Fibroblast of lung (primary cell): ENCODE measurements around the gene CFL2.

Source experiments
- EZH2 ChIP-seq: IDR thresholded peaks from 2 replicates; pipeline ENCODE4 v1.5.1; 2012; ENCODE audit warnings: low read length, control low read depth, mild to moderate bottlenecking; ENCODE audit errors: missing control alignments
- TF ChIP-seq, protein P1 (sequence below), 2 donors: IDR thresholded peaks in 1 of 2; conservative IDR thresholded peaks in 1 of 2; 1 replicate in 1 of 2; 2 replicates in 1 of 2; pipeline ENCODE4 v1.5.1; 2011 to 2012; ENCODE audit warnings: low read length in 2 of 2, control low read depth in 1 of 2, inconsistent platforms in 1 of 2, low read depth in 1 of 2, mild to moderate bottlenecking in 1 of 2

DNA sequence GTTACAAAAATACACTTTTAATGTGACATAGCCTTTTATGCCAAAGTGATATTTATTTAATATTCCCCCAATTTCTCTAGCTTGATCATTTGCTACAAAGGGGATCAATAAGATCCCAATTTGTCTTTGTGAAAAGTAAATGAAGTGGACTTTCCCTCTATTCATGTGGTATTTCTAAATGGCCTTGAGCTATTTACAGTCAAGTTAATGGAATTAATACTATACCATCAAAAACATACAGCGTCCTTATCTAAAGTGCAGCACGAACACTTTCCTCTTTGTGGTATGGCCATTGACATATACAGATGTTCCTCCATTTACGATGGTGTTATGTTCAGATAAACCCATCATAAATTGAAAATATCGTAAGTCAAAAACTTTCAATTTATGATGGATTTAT lies 23.2 kb downstream of the CFL2 start:
- TF ChIP-seq, protein P1, sequence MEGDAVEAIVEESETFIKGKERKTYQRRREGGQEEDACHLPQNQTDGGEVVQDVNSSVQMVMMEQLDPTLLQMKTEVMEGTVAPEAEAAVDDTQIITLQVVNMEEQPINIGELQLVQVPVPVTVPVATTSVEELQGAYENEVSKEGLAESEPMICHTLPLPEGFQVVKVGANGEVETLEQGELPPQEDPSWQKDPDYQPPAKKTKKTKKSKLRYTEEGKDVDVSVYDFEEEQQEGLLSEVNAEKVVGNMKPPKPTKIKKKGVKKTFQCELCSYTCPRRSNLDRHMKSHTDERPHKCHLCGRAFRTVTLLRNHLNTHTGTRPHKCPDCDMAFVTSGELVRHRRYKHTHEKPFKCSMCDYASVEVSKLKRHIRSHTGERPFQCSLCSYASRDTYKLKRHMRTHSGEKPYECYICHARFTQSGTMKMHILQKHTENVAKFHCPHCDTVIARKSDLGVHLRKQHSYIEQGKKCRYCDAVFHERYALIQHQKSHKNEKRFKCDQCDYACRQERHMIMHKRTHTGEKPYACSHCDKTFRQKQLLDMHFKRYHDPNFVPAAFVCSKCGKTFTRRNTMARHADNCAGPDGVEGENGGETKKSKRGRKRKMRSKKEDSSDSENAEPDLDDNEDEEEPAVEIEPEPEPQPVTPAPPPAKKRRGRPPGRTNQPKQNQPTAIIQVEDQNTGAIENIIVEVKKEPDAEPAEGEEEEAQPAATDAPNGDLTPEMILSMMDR (conservative IDR thresholded peaks at IDR 0.05 in 1 of 2, IDR thresholded peaks at IDR 0.05 in 1 of 2; ENCODE audit: low read depth in 1 of 2, low read length in 2 of 2): no peak
- TF ChIP-seq EZH2: no peak
